ENCODE results near the gene PNLDC1. TPM values are rescaled to one million over a fixed set of nuclear protein-coding genes. Genes with fewer than 3 reads are reported as not detected.
"Not testable (repeated sequence)": the region's sequence is repeated elsewhere in the genome, so short reads cannot be mapped to it uniquely, and the experiment has no call there.

The PNLDC1 gene
- total and polyA plus RNA-seq, 2 donors: 0.15 TPM; not detected in 1

GRCh38 chr6:159833997-159834603 lies 34.0 kb downstream of the PNLDC1 start:
- H3K4me1 ChIP-seq (ENCODE audit: insufficient read depth): no peaks in the 10 kb centered on the region
- H3K36me3 ChIP-seq (ENCODE audit: insufficient read depth): no peaks in the 10 kb centered on the region
- WGBS: 90% methylated on average over 5 of the region's 5 CpGs
- H3K27ac ChIP-seq (ENCODE audit: low read depth): no peak overlapping the region
- H3K4me3 ChIP-seq (ENCODE audit: low read depth, low read length): no peak overlapping the region
- no peak for DNase-seq (ENCODE audit: extremely low spot score)

- no peaks in the 10 kb centered on the region for H3K36me3 ChIP-seq (ENCODE audit: insufficient read depth)
- no peak for DNase-seq (ENCODE audit: extremely low spot score)
- 87% methylated on average over 29 of the region's 29 CpGs for WGBS
- no peaks in the 10 kb centered on the region for H3K4me1 ChIP-seq (ENCODE audit: insufficient read depth)
- H3K27ac ChIP-seq (ENCODE audit: low read depth): no peak overlapping the region
- H3K4me3 ChIP-seq (ENCODE audit: low read depth, low read length): no peak overlapping the region
These were observed 36.8 kb downstream of the PNLDC1 start for GRCh38 chr6:159836718-159837490.

GRCh38 chr6:159837511-159837910 lies 37.4 kb downstream of the PNLDC1 start:
- WGBS: 83% methylated on average over 8 of the region's 8 CpGs
- no peaks in the 10 kb centered on the region for H3K4me1 ChIP-seq (ENCODE audit: insufficient read depth)
- H3K27ac ChIP-seq (ENCODE audit: low read depth): no peak overlapping the region
- no peaks in the 10 kb centered on the region for H3K36me3 ChIP-seq (ENCODE audit: insufficient read depth)
- H3K4me3 ChIP-seq (ENCODE audit: low read depth, low read length): no peak overlapping the region
- no peak for DNase-seq (ENCODE audit: extremely low spot score)

GRCh38 chr6:159838020-159838744 lies 38.1 kb downstream of the PNLDC1 start:
- H3K4me3 ChIP-seq (ENCODE audit: low read depth, low read length): no peak overlapping the region
- no peak for DNase-seq (ENCODE audit: extremely low spot score)
- H3K4me1 ChIP-seq (ENCODE audit: insufficient read depth): no peaks in the 10 kb centered on the region
- H3K36me3 ChIP-seq (ENCODE audit: insufficient read depth): no peaks in the 10 kb centered on the region
- WGBS: 75% methylated on average over 7 of the region's 7 CpGs
- H3K27ac ChIP-seq (ENCODE audit: low read depth): no peak overlapping the region

- Histone ChIP-seq H3K36me3 (ENCODE audit: insufficient read depth) (no peaks in the 10 kb centered on the region), H3K4me1 (ENCODE audit: insufficient read depth) (no peaks in the 10 kb centered on the region), H3K4me3 (ENCODE audit: low read depth, low read length) (no peak overlapping the region), H3K27ac (ENCODE audit: low read depth) (no peak overlapping the region)
- WGBS: 69% methylated on average over 4 of the region's 4 CpGs
- no peak for DNase-seq (ENCODE audit: extremely low spot score)
These were observed 42.0 kb downstream of the PNLDC1 start for GRCh38 chr6:159842035-159842434.

- Histone ChIP-seq H3K36me3 (ENCODE audit: insufficient read depth) (no peaks in the 10 kb centered on the region), H3K4me3 (ENCODE audit: low read depth, low read length) (no peak overlapping the region), H3K27ac (ENCODE audit: low read depth) (no peak overlapping the region), H3K4me1 (ENCODE audit: insufficient read depth) (no peaks in the 10 kb centered on the region)
- 78% methylated on average over 13 of the region's 13 CpGs for WGBS
- no peak for DNase-seq (ENCODE audit: extremely low spot score)
These were observed 44.9 kb downstream of the PNLDC1 start for GRCh38 chr6:159844737-159845645.

GRCh38 chr6:159848552-159848951 lies 48.5 kb downstream of the PNLDC1 start:
- H3K4me3 ChIP-seq (ENCODE audit: low read depth, low read length); H3K27ac ChIP-seq (ENCODE audit: low read depth); H3K36me3 ChIP-seq (ENCODE audit: insufficient read depth); H3K4me1 ChIP-seq (ENCODE audit: insufficient read depth); DNase-seq (ENCODE audit: extremely low spot score): not testable (repeated sequence)
- WGBS: 89% methylated on average over 5 of the region's 5 CpGs

- 95% methylated on average over 1 of the region's 1 CpG for WGBS
- not testable (repeated sequence) for H3K4me1 ChIP-seq (ENCODE audit: insufficient read depth); H3K4me3 ChIP-seq (ENCODE audit: low read depth, low read length); H3K27ac ChIP-seq (ENCODE audit: low read depth); H3K36me3 ChIP-seq (ENCODE audit: insufficient read depth); DNase-seq (ENCODE audit: extremely low spot score)
These were observed 49.8 kb downstream of the PNLDC1 start for GRCh38 chr6:159849851-159850250.

- no peaks in the 10 kb centered on the region for H3K36me3 ChIP-seq (ENCODE audit: insufficient read depth)
- DNase-seq (ENCODE audit: extremely low spot score): no peak
- H3K27ac ChIP-seq (ENCODE audit: low read depth): no peak overlapping the region
- 40% methylated on average over 6 of the region's 6 CpGs for WGBS
- H3K4me1 ChIP-seq (ENCODE audit: insufficient read depth): no peaks in the 10 kb centered on the region
- no peak overlapping the region for H3K4me3 ChIP-seq (ENCODE audit: low read depth, low read length)
These were observed 52.8 kb downstream of the PNLDC1 start for GRCh38 chr6:159852877-159853276.

GRCh38 chr6:159853754-159854153 lies 53.7 kb downstream of the PNLDC1 start:
- Histone ChIP-seq H3K4me1 (ENCODE audit: insufficient read depth) (no peaks in the 10 kb centered on the region), H3K36me3 (ENCODE audit: insufficient read depth) (no peaks in the 10 kb centered on the region), H3K27ac (ENCODE audit: low read depth) (no peak overlapping the region), H3K4me3 (ENCODE audit: low read depth, low read length) (no peak overlapping the region)
- DNase-seq (ENCODE audit: extremely low spot score): no peak

- no peak for DNase-seq (ENCODE audit: extremely low spot score)
- Histone ChIP-seq H3K27ac (ENCODE audit: low read depth) (no peak overlapping the region), H3K4me3 (ENCODE audit: low read depth, low read length) (no peak overlapping the region), H3K36me3 (ENCODE audit: insufficient read depth) (no peaks in the 10 kb centered on the region), H3K4me1 (ENCODE audit: insufficient read depth) (no peaks in the 10 kb centered on the region)
- 88% methylated on average over 3 of the region's 3 CpGs for WGBS
These were observed 54.9 kb downstream of the PNLDC1 start for GRCh38 chr6:159854959-159855358.

GRCh38 chr6:159858259-159858658 lies 58.2 kb downstream of the PNLDC1 start:
- no peak for DNase-seq (ENCODE audit: extremely low spot score)
- no peaks in the 10 kb centered on the region for H3K36me3 ChIP-seq (ENCODE audit: insufficient read depth)
- no peak overlapping the region for H3K4me3 ChIP-seq (ENCODE audit: low read depth, low read length)
- WGBS: 79% methylated on average over 1 of the region's 1 CpG
- no peaks in the 10 kb centered on the region for H3K4me1 ChIP-seq (ENCODE audit: insufficient read depth)
- H3K27ac ChIP-seq (ENCODE audit: low read depth): no peak overlapping the region

- WGBS: 97% methylated on average over 1 of the region's 1 CpG
- Histone ChIP-seq H3K4me3 (ENCODE audit: low read depth, low read length) (no peak overlapping the region), H3K36me3 (ENCODE audit: insufficient read depth) (no peaks in the 10 kb centered on the region), H3K4me1 (ENCODE audit: insufficient read depth) (no peaks in the 10 kb centered on the region), H3K27ac (ENCODE audit: low read depth) (no peak overlapping the region)
- DNase-seq (ENCODE audit: extremely low spot score): no peak
These were observed 60.4 kb downstream of the PNLDC1 start for GRCh38 chr6:159860482-159860881.

Measured in urinary bladder (tissue), 4 donors.